WTC11 (cell line): ENCODE results near the gene FBXO30. TPM values are rescaled to one million over a fixed set of nuclear protein-coding genes. Genes with fewer than 3 reads are reported as not detected.

Experiments
- ATAC-seq: fragments of 200-7000 bp; cut with Tn5 transposase; 2 replicates; pipeline ENCODE4 v1.10.0; 2021; ENCODE audit warnings: mild to moderate bottlenecking, moderate library complexity
- CTCF ChIA-PET: fragments of 300-600 bp; sonication (Branson Sonifier 250); formaldehyde crosslinking; loops from one replicate; lab custom pipeline; 2021; ENCODE audit warnings: antibody characterized with exemption; lab: Charles Lee
- POLR2A ChIA-PET: fragments of 350-600 bp; sonication (Branson Sonifier 250); formaldehyde crosslinking; loops from one replicate; lab custom pipeline; 2021; ENCODE audit warnings: antibody characterized with exemption; lab: Charles Lee
- DNase-seq: peaks from one replicate; pipeline ENCODE4 v3.0.0; 2021; ENCODE audit warnings: low spot score
- H3K27ac Mint-ChIP-seq: 2 replicates; pipeline ENCODE4 v1.8.0; 2021; ENCODE audit warnings: mixed read lengths
- H3K27me3 Mint-ChIP-seq: 2 replicates; pipeline ENCODE4 v1.8.0; 2021; ENCODE audit warnings: low read depth, mild to moderate bottlenecking, moderate library complexity, mixed read lengths
- H3K36me3 Mint-ChIP-seq: 2 replicates; pipeline ENCODE4 v1.8.0; 2021; ENCODE audit warnings: mixed read lengths
- H3K4me1 Mint-ChIP-seq: 2 replicates; pipeline ENCODE4 v1.8.0; 2022; ENCODE audit warnings: mixed read lengths
- H3K4me3 Mint-ChIP-seq: 2 replicates; pipeline ENCODE4 v1.8.0; 2021; ENCODE audit warnings: mild to moderate bottlenecking, moderate library complexity, mixed read lengths
- H3K9me3 Mint-ChIP-seq: 2 replicates; pipeline ENCODE4 v1.8.0; 2021; ENCODE audit warnings: mixed read lengths
- CREM ChIP-seq: sonication (generic); formaldehyde crosslinking; IDR thresholded peaks from 2 replicates; pipeline ENCODE4 v1.8.1; 2022; ENCODE audit warnings: mild to moderate bottlenecking, missing genetic modification reagents, moderate library complexity
- EMX1 ChIP-seq: fragments of 250-450 bp; sonication (Bioruptor Pico); IDR thresholded peaks from 2 replicates; pipeline ENCODE4 v1.8.0; 2021; ENCODE audit warnings: mild to moderate bottlenecking
- ERG ChIP-seq: fragments of 250-450 bp; sonication (Bioruptor Pico); IDR thresholded peaks from 2 replicates; pipeline ENCODE4 v1.8.0; 2021; ENCODE audit warnings: mild to moderate bottlenecking
- FOXP4 ChIP-seq: sonication (generic); formaldehyde crosslinking; IDR thresholded peaks from 2 replicates; pipeline ENCODE4 v1.8.0; 2022; ENCODE audit warnings: mild to moderate bottlenecking, missing genetic modification reagents
- GABPB1 ChIP-seq: sonication (generic); formaldehyde crosslinking; IDR thresholded peaks from 2 replicates; pipeline ENCODE4 v1.8.1; 2023; ENCODE audit warnings: mild to moderate bottlenecking, missing genetic modification reagents
- JUN ChIP-seq: sonication (generic); formaldehyde crosslinking; IDR thresholded peaks from 2 replicates; pipeline ENCODE4 v1.8.0; 2023; ENCODE audit warnings: mild to moderate bottlenecking, missing genetic modification reagents
- MAX ChIP-seq: sonication (generic); formaldehyde crosslinking; IDR thresholded peaks from 2 replicates; pipeline ENCODE4 v1.8.0; 2022; ENCODE audit warnings: mild to moderate bottlenecking, missing genetic modification reagents
- MYBL2 ChIP-seq: sonication (generic); formaldehyde crosslinking; IDR thresholded peaks from 2 replicates; pipeline ENCODE4 v1.8.1; 2023; ENCODE audit warnings: mild to moderate bottlenecking, moderate library complexity, missing genetic modification reagents
- NFE2L1 ChIP-seq: sonication (generic); formaldehyde crosslinking; IDR thresholded peaks from 2 replicates; pipeline ENCODE4 v1.8.1; 2023; ENCODE audit warnings: missing genetic modification reagents
- NFYB ChIP-seq: sonication (generic); formaldehyde crosslinking; conservative IDR thresholded peaks from 2 replicates; pipeline ENCODE4 v1.8.0; 2022; ENCODE audit warnings: low read depth, missing genetic modification reagents
- SMAD3 ChIP-seq: sonication (generic); formaldehyde crosslinking; IDR thresholded peaks from 2 replicates; pipeline ENCODE4 v1.8.0; 2022; ENCODE audit warnings: missing genetic modification reagents, mild to moderate bottlenecking, borderline replicate concordance
- TEAD1 ChIP-seq: sonication (generic); formaldehyde crosslinking; IDR thresholded peaks from 2 replicates; pipeline ENCODE4 v1.8.0; 2022; ENCODE audit warnings: mild to moderate bottlenecking, missing genetic modification reagents
- USF2 ChIP-seq: sonication (generic); formaldehyde crosslinking; IDR thresholded peaks from 2 replicates; pipeline ENCODE4 v1.8.1; 2023; ENCODE audit warnings: mild to moderate bottlenecking, missing genetic modification reagents, moderate library complexity
- ZBTB43 ChIP-seq: sonication (generic); formaldehyde crosslinking; IDR thresholded peaks from 2 replicates; pipeline ENCODE4 v1.8.1; 2023; ENCODE audit warnings: mild to moderate bottlenecking, missing genetic modification reagents
- ZNF138 ChIP-seq: sonication (generic); formaldehyde crosslinking; conservative IDR thresholded peaks from 2 replicates; pipeline ENCODE4 v1.8.1; 2022; ENCODE audit warnings: mild to moderate bottlenecking, moderate library complexity, missing genetic modification reagents
- ZNF263 ChIP-seq: sonication (generic); formaldehyde crosslinking; IDR thresholded peaks from 2 replicates; pipeline ENCODE4 v1.8.1; 2022; ENCODE audit warnings: low read depth, mild to moderate bottlenecking, moderate library complexity, missing genetic modification reagents
- ZNF512 ChIP-seq: sonication (generic); formaldehyde crosslinking; IDR thresholded peaks from 2 replicates; pipeline ENCODE4 v1.8.1; 2022; ENCODE audit warnings: missing genetic modification reagents, borderline replicate concordance
- ZNF532 ChIP-seq: fragments of 250-450 bp; sonication (Bioruptor Pico); IDR thresholded peaks from 2 replicates; pipeline ENCODE4 v1.9.0; 2021; ENCODE audit warnings: mild to moderate bottlenecking, borderline replicate concordance
- total RNA-seq: library from RNA; stranded (reverse); gene quantifications from 3 replicates; pipeline ENCODE4 v1.2.3, GENCODE V29; 2021
- TF ChIP-seq, protein P1 (sequence below): fragments of 250-450 bp; sonication (Bioruptor Pico); IDR thresholded peaks from 2 replicates; pipeline ENCODE4 v2.1.2; 2022; ENCODE audit warnings: mild to moderate bottlenecking, moderate library complexity

FBXO30 gene
- total RNA-seq, 1 experiment from 2014 or later: 11.8 TPM

DNA sequence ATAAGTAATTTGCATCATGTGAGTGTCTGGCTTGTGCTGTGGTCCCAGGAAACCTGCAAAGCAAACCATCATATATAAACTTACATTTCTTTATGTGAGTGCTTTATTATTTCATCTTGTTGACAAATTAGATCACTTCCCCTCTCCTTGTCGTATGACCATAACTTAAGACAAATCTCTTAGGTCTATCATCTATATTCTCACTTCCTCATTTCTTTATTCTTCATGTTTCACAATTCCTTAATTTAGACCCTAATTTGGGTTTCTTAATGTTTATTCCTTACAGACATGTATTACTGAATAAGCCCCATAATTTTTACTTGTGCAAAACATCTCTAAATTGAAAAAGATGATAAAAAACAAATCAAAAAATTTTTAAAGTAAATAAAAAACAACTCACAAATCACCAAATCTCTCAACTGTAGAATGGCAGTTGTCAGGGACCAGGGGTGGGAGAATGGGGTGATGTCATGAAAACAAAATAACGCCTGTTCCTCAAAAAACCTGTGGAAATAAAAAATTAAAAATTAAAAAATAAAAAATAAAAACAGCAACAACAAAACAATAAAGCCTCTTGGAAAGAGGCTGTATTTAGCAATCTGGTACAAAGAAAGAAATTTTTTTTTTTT is 49.5 kb upstream of the FBXO30 start:
- ChIA-PET POLR2A (no interaction called here), CTCF (interaction anchor here (0.7 kb wide), 1 partner anchor 24 kb away, joined by 3 read pairs; no protein-coding TSS in a partner anchor)
- Mint-ChIP-seq H3K27ac (no peak overlapping the region), H3K4me3 (no peak overlapping the region), H3K9me3 (peaks cover 16% of the 10 kb centered on the region)
- ATAC-seq: no peak
- no peak for TF ChIP-seq ZNF532 (CRISPR knock-in tag)
- TF ChIP-seq ZNF138 (CRISPR knock-in tag): no peak
- no peak for TF ChIP-seq FOXP4 (CRISPR knock-in tag)
- TF ChIP-seq TEAD1 (CRISPR knock-in tag): no peak
- no peak for TF ChIP-seq SMAD3 (CRISPR knock-in tag)
- no peak for TF ChIP-seq CREM (CRISPR knock-in tag)
- TF ChIP-seq ZNF263 (CRISPR knock-in tag): no peak
- TF ChIP-seq USF2 (CRISPR knock-in tag): no peak
- no peak for TF ChIP-seq GABPB1 (CRISPR knock-in tag)
- no peak for TF ChIP-seq ZNF512 (CRISPR knock-in tag)
- TF ChIP-seq NFE2L1 (CRISPR knock-in tag): no peak
- no peak for TF ChIP-seq ERG (CRISPR knock-in tag)
- TF ChIP-seq MAX (CRISPR knock-in tag): no peak
- TF ChIP-seq EMX1 (CRISPR knock-in tag): no peak
- no peak for TF ChIP-seq ZBTB43
- no peak for TF ChIP-seq NFYB (CRISPR knock-in tag)
- TF ChIP-seq JUN: no peak
- TF ChIP-seq MYBL2 (CRISPR knock-in tag): no peak
- TF ChIP-seq, protein P1, sequence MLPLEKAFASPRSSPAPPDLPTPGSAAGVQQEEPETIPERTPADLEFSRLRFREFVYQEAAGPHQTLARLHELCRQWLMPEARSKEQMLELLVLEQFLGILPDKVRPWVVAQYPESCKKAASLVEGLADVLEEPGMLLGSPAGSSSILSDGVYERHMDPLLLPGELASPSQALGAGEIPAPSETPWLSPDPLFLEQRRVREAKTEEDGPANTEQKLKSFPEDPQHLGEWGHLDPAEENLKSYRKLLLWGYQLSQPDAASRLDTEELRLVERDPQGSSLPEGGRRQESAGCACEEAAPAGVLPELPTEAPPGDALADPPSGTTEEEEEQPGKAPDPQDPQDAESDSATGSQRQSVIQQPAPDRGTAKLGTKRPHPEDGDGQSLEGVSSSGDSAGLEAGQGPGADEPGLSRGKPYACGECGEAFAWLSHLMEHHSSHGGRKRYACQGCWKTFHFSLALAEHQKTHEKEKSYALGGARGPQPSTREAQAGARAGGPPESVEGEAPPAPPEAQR (CRISPR knock-in tag): no peak
- TF ChIP-seq, all 79 proteins: peak for 0
- no peaks in the 10 kb centered on the region for H3K27me3 Mint-ChIP-seq
- no peak for DNase-seq
- peaks cover 11% of the 10 kb centered on the region; the same call in 1 of the 2 replicates for H3K4me1 Mint-ChIP-seq
- peaks cover 12% of the 10 kb centered on the region for H3K36me3 Mint-ChIP-seq
